ENCODE data around the gene KLF1. TPM values are rescaled to one million over a fixed set of nuclear protein-coding genes. Genes with fewer than 3 reads are reported as not detected.
"Not testable (repeated sequence)": the region's sequence is repeated elsewhere in the genome, so short reads cannot be mapped to it uniquely, and the experiment has no call there.

Gene KLF1
- total RNA-seq, 1 donor from 2014 or later, result not detected

GRCh38 chr19:12930002-12930645 lies 43.1 kb upstream of the KLF1 start:
- TF ChIP-seq, protein P1, sequence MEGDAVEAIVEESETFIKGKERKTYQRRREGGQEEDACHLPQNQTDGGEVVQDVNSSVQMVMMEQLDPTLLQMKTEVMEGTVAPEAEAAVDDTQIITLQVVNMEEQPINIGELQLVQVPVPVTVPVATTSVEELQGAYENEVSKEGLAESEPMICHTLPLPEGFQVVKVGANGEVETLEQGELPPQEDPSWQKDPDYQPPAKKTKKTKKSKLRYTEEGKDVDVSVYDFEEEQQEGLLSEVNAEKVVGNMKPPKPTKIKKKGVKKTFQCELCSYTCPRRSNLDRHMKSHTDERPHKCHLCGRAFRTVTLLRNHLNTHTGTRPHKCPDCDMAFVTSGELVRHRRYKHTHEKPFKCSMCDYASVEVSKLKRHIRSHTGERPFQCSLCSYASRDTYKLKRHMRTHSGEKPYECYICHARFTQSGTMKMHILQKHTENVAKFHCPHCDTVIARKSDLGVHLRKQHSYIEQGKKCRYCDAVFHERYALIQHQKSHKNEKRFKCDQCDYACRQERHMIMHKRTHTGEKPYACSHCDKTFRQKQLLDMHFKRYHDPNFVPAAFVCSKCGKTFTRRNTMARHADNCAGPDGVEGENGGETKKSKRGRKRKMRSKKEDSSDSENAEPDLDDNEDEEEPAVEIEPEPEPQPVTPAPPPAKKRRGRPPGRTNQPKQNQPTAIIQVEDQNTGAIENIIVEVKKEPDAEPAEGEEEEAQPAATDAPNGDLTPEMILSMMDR (IDR thresholded peaks at IDR 0.05; ENCODE audit: borderline replicate concordance), result no peak
- Histone ChIP-seq H3K9me3 (replicated peaks) (no peaks in the 10 kb centered on the region), H3K4me3 (no peak overlapping the region), H3K27ac (replicated peaks) (no peak overlapping the region), H3K4me1 (peaks cover 24% of the 10 kb centered on the region), H3K36me3 (peaks cover 59% of the 10 kb centered on the region), H3K27me3 (ENCODE audit: low read depth) (no peaks in the 10 kb centered on the region)
- DNase-seq, result no peak
- intact Hi-C loops (cut with micrococcal nuclease), result no loop called here

DNA sequence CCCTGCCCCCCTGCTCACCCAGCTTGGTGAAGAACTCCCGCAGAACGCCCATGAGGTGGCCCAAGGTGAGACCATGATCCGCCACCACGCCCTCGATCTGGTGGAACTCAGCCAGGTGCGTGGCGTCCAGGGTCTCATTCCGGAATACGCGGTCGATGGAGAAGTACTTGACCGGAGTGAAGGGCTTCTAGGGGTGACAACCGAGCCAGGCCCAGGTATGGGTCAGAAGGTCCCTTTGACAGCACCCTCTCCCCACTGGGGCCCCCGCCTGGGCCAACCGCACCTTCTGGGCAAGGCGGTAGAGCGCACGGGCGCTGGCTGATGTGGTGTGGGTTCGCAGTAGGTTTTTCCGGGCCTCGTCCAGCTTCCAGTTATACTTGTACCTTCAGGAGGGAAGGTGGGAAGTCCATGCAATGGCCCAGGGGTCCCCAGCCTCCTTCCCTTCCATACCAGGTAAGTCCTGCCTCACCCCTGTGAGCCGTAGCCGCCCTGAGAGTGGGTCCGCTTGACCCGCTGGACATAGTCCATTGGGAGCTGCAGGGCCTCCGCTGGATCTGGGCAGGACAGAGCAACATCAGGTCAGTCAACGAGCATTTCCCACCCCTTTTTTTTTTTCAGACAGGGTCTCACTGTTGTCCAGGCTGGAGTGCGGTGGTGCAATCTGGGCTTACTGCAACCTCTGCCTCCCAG lies 37.8 kb upstream of the KLF1 start:
- H3K9me3 ChIP-seq (replicated peaks), result no peaks in the 10 kb centered on the region

GRCh38 chr19:12922959-12923358 lies 36.0 kb upstream of the KLF1 start:
- TF ChIP-seq, protein P1 (IDR thresholded peaks at IDR 0.05; ENCODE audit: borderline replicate concordance), result no peak
- H3K9me3 ChIP-seq (replicated peaks), result no peaks in the 10 kb centered on the region
- H3K4me3 ChIP-seq, result no peak overlapping the region
- H3K27me3 ChIP-seq (ENCODE audit: low read depth), result no peaks in the 10 kb centered on the region
- peaks cover 5% of the 10 kb centered on the region for H3K4me1 ChIP-seq
- intact Hi-C loops (cut with micrococcal nuclease), result no loop called here
- no peak overlapping the region for H3K27ac ChIP-seq (replicated peaks)
- H3K36me3 ChIP-seq, result peaks cover 60% of the 10 kb centered on the region
- DNase-seq, result no peak

More for the DNA sequence above, 37.8 kb upstream of the KLF1 start:
- no peak for DNase-seq
- no peaks in the 10 kb centered on the region for H3K4me1 ChIP-seq
- TF ChIP-seq, protein P1 (IDR thresholded peaks at IDR 0.05; ENCODE audit: borderline replicate concordance), result no peak
- peaks cover 78% of the 10 kb centered on the region for H3K36me3 ChIP-seq
- H3K27me3 ChIP-seq (ENCODE audit: low read depth), result no peaks in the 10 kb centered on the region
- H3K27ac ChIP-seq (replicated peaks), result no peak overlapping the region
- intact Hi-C loops (cut with micrococcal nuclease), result no loop called here
- H3K4me3 ChIP-seq, result no peak overlapping the region

DNA sequence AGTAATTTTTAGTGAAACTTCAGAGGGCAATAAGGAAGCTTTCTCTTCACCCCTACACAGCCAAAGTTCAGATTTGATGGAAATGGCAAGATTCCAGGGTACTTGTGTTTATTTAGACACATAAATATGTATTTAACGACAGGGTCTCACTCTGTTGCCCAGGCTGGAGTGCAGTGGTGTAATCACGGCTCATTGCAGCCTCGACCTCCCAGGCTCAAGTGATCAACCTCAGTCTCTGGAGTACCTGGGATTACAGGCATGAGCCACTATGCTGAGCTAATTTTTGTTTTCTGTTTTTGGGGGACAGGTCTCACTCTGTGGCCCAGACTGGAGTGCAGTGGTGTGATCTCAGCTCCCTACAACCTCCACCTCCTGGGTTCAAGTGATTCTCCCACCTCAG lies 34.0 kb upstream of the KLF1 start:
- H3K36me3 ChIP-seq, result peaks cover 41% of the 10 kb centered on the region
- intact Hi-C loops (cut with micrococcal nuclease), result no loop called here
- H3K9me3 ChIP-seq (replicated peaks), result no peaks in the 10 kb centered on the region
- TF ChIP-seq, protein P1 (IDR thresholded peaks at IDR 0.05; ENCODE audit: borderline replicate concordance), result no peak
- no peak overlapping the region for H3K27ac ChIP-seq (replicated peaks)
- peaks cover 5% of the 10 kb centered on the region for H3K4me1 ChIP-seq
- no peak overlapping the region for H3K4me3 ChIP-seq
- no peaks in the 10 kb centered on the region for H3K27me3 ChIP-seq (ENCODE audit: low read depth)
- no peak for DNase-seq

DNA sequence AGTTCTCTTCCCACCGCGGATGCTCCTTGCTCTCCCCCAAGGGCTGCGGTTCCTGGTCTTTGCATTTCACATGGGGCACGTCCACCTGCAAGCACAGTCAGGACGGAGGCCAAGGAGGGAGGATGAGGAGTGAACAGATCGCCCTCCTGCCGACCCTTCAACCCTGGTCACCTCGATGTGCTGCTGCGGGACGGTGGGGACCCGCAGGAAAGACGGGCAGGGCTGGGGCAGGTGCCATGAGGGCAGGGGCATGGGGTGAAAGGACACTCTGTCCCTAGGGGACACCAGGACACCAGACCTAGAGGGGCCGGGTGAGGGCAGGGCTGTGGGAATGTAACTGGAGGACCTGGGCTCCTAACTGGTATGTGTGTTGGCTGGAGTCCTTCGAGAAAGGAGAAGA lies 31.3 kb upstream of the KLF1 start:
- DNase-seq, result no peak
- intact Hi-C loops (cut with micrococcal nuclease), result no loop called here

DNA sequence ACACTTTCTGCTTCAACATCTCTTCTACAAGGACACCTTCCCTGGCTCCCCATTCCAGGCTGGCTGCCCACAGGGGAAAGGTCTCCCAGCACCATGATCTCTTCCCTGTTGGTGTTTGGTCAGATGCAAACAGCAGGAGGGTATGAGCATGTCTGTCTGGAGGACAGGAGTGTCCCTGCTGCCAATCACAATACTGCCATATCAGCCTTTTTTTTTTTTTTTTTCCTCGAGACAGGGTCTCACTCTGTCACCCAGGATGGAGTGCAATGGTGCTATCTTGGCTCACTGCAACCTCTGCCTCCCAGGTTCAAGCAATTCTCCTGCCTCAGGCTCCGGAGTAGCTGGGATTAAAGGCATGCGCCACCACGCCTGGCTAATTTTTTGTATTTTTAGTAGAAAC lies 28.9 kb upstream of the KLF1 start:
- peaks cover 27% of the 10 kb centered on the region for H3K4me1 ChIP-seq
- H3K9me3 ChIP-seq (replicated peaks); intact Hi-C loops (cut with micrococcal nuclease); H3K27ac ChIP-seq (replicated peaks); DNase-seq; H3K27me3 ChIP-seq (ENCODE audit: low read depth); H3K4me3 ChIP-seq; H3K36me3 ChIP-seq: not testable (repeated sequence)

More for the DNA sequence above, 31.3 kb upstream of the KLF1 start:
- Histone ChIP-seq H3K4me1 (peaks cover 14% of the 10 kb centered on the region), H3K27me3 (ENCODE audit: low read depth) (no peaks in the 10 kb centered on the region), H3K27ac (replicated peaks) (no peak overlapping the region), H3K36me3 (peaks cover 13% of the 10 kb centered on the region), H3K9me3 (replicated peaks) (no peaks in the 10 kb centered on the region), H3K4me3 (no peak overlapping the region)
- TF ChIP-seq, protein P1 (IDR thresholded peaks at IDR 0.05; ENCODE audit: borderline replicate concordance), result no peak

Measured in left ventricle myocardium inferior (tissue), 1 donor.